GM21786 (cell line): ENCODE results near the gene ATG9B.

Experiments
- ATAC-seq: cut with Tn5 transposase; IDR thresholded peaks from one replicate; pipeline ENCODE4 v1.9.1; 2021; ENCODE audit not compliant: unreplicated experiment

ATG9B gene, protein sequence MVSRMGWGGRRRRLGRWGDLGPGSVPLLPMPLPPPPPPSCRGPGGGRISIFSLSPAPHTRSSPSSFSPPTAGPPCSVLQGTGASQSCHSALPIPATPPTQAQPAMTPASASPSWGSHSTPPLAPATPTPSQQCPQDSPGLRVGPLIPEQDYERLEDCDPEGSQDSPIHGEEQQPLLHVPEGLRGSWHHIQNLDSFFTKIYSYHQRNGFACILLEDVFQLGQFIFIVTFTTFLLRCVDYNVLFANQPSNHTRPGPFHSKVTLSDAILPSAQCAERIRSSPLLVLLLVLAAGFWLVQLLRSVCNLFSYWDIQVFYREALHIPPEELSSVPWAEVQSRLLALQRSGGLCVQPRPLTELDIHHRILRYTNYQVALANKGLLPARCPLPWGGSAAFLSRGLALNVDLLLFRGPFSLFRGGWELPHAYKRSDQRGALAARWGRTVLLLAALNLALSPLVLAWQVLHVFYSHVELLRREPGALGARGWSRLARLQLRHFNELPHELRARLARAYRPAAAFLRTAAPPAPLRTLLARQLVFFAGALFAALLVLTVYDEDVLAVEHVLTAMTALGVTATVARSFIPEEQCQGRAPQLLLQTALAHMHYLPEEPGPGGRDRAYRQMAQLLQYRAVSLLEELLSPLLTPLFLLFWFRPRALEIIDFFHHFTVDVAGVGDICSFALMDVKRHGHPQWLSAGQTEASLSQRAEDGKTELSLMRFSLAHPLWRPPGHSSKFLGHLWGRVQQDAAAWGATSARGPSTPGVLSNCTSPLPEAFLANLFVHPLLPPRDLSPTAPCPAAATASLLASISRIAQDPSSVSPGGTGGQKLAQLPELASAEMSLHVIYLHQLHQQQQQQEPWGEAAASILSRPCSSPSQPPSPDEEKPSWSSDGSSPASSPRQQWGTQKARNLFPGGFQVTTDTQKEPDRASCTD

DNA sequence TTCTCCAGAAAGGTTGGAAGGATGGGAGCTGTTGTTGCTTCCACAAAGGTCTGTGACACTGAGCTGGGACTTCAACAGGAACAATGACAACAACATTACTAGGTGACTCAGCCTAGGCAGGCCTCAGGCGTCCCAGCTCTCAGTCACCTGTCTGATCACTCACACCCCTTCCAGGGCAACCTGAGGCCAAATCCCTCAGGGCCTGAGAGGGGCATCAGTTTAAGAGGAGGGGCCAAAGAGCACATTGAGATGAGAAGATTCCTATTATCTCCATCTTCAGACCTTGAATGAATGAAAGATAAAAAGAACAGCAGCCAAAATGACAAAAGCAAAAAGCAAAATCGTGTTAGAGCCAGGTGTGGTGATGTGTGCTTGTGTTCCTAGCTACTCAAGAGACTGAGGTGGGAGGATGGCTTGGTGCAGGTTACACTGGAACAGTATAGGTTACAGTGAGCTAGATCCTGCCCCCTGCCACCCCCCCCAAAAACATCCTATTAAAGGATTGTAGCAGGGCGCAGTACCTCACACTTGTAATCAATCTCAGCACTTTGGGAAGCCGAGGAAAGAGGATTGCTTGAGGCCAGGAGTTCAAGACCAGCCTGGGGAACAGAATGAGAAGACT is at the start of gene ATG9B:
Gene ATG9B (minus strand): TSS at position 60 of the 622 bp plus-strand sequence. CDS start 71 bp downstream, outside the sequence.
- ATAC-seq, result no peak

DNA sequence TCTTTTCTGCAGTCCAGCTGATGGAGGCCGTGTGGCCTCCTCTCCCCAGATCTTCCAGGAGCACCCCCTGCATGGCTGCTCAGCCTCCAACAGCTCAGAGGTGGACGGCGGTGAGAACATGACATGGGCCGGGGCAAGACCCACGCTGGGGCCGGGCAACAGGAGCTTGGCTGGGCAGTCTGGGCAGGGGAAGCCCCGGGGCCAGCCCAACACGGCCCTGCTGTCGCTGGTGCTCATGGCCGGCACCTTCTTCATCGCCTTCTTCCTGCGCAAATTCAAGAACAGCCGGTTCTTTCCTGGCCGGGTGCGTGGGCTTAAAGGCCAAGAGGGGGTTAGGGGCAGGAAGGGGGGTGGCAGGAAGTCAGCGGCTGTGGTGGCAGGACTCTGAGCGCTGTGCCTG is 49.7 kb upstream of the ATG9B start:
- no peak for ATAC-seq

DNA sequence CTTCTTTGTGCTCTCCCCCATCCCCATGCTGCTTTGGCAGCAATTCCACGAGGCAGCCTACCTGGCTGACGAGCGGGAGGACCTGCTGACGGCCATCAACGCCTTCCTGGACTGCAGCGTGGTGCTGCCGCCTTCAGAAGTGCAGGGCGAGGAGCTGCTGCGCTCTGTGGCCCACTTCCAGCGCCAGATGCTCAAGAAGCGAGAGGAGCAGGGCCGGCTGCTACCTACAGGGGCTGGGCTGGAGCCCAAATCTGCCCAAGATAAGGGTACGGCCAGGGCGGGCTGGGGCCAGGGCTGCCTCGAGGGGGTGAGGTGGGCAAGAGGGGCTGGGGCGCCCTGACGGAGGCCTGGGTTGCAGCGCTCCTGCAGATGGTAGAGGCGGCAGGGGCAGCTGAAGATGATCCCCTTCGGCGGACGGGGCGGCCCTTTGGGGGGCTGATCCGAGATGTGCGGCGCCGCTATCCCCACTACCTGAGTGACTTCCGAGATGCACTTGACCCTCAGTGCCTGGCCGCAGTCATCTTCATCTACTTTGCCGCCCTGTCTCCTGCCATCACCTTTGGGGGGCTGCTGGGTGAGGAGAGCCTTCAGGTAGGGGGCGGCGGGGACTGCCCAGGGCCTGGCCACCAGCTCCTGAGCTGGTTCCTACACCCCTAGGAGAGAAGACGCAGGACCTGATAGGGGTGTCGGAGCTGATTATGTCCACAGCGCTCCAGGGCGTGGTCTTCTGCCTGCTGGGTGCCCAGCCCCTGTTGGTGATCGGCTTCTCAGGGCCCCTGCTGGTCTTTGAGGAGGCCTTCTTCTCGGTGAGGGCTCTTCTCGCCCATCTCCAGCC is 47.0 kb upstream of the ATG9B start:
- ATAC-seq, result no peak

- ATAC-seq, result no peak
These were observed 46.3 kb upstream of the ATG9B start for GRCh38 chr7:151070574-151070960.

GRCh38 chr7:151069841-151070573 is 45.7 kb upstream of the ATG9B start:
- ATAC-seq, result no peak

DNA sequence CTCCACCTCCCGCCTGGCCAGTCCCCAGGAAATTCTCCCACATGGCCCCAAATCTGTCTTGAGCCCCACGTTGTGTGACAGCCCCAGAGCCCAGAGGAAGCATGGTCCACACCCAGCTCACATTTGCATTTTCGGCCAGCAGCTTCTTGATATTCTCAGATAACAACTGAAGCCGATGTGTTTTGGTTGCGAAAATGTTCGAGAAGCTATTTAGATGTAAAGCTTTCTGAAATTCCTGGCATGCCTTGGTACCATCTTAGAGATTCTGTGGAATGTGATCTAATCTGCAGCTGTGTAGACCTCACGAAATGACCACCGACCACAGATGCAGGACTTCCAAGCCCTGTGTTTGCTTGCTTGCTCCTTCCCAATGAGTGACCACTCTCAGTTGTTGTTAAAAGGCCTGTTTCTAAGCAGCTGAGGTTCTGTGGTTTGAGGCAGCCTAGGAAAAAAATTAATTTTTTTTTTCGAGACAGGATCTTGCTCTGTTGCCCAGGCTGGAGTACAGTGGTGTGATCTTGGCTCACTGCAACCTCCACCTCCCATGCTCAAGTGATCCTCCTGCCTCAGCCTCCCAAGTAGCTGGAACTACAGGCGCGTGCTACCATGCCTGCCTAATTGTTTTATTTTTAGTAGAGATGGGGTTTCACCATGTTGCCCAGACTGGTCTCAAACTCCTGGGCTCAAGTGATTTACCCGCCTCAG is 43.9 kb upstream of the ATG9B start:
- ATAC-seq, result no peak

- no peak for ATAC-seq
These were observed 42.1 kb upstream of the ATG9B start for GRCh38 chr7:151066273-151066974.

GRCh38 chr7:151065516-151065915 is 41.2 kb upstream of the ATG9B start:
- ATAC-seq, result no peak

- ATAC-seq, result no peak
These were observed 40.7 kb upstream of the ATG9B start for GRCh38 chr7:151064993-151065392.

- no peak for ATAC-seq
These were observed 40.2 kb upstream of the ATG9B start for GRCh38 chr7:151064454-151064853.

- ATAC-seq, result no peak
These were observed 38.9 kb upstream of the ATG9B start for GRCh38 chr7:151063212-151063561.

GRCh38 chr7:151062399-151063211 is 38.3 kb upstream of the ATG9B start:
- ATAC-seq, result no peak

- no peak for ATAC-seq
These were observed 37.8 kb upstream of the ATG9B start for GRCh38 chr7:151062111-151062398.

DNA sequence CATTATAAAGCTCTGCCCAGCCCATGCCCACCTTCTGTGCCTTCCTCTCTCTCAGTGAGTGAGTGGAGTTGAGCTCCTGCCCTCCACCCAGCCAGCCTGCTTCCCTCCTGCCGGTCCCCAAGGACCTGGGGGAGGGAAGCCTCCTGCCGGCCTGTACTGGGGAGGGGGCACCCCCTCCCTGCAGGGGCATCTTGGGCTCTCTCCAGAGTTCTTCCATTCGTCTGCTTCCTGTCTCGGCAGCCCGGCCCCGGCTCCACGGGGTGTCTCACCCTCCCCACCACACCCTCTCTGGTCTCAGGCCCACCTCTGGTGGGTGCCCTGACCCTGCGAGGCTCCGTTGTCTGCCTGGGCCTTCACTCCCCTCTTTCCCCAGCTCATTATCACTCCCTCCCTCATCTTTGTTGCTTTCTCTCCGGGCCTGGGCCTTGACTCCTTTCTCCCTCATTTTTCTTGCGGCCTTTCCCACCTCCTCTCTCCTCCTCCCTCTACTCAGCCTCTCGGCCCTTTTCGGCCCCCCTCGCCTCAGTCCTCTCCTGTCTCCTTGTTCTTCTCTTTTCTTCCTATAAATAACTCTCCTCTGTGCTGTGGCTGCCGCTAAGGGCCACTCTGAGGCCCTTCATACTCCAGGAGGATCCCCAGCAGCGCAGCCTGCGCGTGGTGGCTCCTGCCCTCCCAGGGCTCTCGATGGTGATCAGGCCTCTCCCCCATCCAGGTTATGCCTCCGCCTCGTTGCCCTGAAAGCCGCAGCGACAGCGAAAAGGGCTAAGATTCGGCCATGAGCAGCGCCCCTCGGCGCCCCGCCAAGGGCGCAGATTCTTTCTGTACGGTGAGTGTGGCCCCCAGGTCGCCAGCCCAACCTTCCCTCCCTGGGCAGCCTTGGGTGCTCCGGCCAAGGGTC is 37.2 kb upstream of the ATG9B start:
- ATAC-seq, result no peak

DNA sequence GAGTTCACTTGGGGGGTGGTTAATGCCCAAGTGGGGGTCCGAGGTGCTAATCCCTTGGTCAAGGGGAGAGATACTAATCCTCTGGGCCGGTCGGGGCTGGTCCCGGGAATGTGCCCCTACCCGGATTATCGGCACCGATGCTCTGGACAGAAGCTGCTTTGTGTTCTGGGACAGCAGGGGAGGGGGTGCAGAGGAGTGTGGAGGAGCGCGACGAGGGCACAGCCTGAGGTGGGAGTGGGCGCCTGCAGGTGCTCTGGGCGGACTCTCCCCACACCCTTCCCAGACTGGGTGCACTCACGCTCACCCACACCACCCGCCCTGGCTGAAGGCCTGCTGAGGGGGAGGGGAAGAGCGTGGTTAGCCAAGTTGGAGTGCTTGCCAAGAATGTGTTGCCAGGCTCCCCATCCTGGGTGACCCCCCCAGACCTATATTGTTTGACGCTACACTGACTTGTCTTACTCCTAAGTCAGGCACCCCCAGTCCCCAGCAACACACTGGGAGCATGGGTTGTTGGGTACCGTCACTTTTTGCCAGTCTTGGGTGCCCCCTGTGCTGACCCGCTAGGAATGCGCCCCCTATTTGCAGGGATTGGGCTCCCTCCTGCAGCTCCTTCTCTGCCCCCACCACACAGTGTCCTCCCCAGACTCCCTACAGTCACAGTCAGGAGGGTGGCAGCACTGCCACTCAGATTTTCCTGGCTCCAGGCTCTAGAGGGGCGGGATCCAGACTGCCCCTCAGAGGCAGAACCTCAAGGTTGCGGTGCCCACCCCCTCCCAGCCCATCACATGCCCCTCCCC is 36.3 kb upstream of the ATG9B start:
- no peak for ATAC-seq

DNA sequence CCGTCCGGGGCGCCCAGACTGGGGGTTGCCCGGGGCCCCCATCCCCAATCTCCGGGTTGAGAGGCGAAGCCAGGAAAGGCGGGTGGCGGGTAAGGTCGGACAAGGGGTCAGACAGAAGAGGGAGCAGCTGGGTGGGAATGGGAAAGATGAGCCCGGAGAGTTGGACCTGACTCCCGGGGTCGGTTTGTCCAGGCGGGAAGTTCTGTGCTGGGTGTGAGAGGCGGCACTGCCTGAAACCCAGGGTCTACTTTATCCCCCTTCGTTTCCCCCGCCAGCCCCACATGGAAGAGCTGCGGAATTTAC is 35.8 kb upstream of the ATG9B start:
- no peak for ATAC-seq
